HFFc6 (cell line): Measurements from ENCODE around the gene CHN1. TPM values are rescaled to one million over a fixed set of nuclear protein-coding genes. Genes with fewer than 3 reads are reported as not detected.
A peak's percentile ranks its signal among the peaks of the same experiment; 100 is the strongest.

Experiments used
- DNase-seq: peaks from one replicate; pipeline ENCODE4 v3.0.0-alpha.2; 2018
- H3K27ac Mint-ChIP-seq: 2 replicates; pipeline ENCODE4 v1.8.0; 2020; ENCODE audit warnings: mild to moderate bottlenecking, mixed read lengths
- H3K27me3 Mint-ChIP-seq: 2 replicates; pipeline ENCODE4 v1.8.0; 2021; ENCODE audit warnings: mild to moderate bottlenecking, moderate library complexity, mixed read lengths; ENCODE audit not compliant: insufficient read depth
- H3K36me3 Mint-ChIP-seq: 2 replicates; pipeline ENCODE4 v1.8.0; 2021; ENCODE audit warnings: low read depth, mixed read lengths
- H3K4me1 Mint-ChIP-seq: 2 replicates; pipeline ENCODE4 v1.8.0; 2020; ENCODE audit warnings: low read depth, mixed read lengths
- H3K4me3 Mint-ChIP-seq: 2 replicates; pipeline ENCODE4 v1.8.0; 2020; ENCODE audit warnings: mild to moderate bottlenecking, moderate library complexity, mixed read lengths
- H3K9me3 Mint-ChIP-seq: 2 replicates; pipeline ENCODE4 v1.8.0; 2020; ENCODE audit warnings: mild to moderate bottlenecking, mixed read lengths
- CTCF ChIP-seq: fragments of 200-600 bp; sonication (generic); IDR thresholded peaks from 2 replicates; pipeline ENCODE4 v1.5.0; 2021; ENCODE audit warnings: antibody characterized with exemption, mild to moderate bottlenecking
- total RNA-seq, 6 experiments: library from RNA; stranded (reverse); fragmentation: NEBNext Ultra II Directional; extraction: Animal tissue kit (Norgen Biotek cat#: 25700); gene quantifications; 2 replicates in 1 of 6; 3 replicates in 5 of 6; pipeline ENCODE4 v1.2.3, GENCODE V29; 2021

CHN1 gene
- total RNA-seq, 6 experiments from 2014 or later = 85.5 to 104 (median 97.2) TPM

DNA sequence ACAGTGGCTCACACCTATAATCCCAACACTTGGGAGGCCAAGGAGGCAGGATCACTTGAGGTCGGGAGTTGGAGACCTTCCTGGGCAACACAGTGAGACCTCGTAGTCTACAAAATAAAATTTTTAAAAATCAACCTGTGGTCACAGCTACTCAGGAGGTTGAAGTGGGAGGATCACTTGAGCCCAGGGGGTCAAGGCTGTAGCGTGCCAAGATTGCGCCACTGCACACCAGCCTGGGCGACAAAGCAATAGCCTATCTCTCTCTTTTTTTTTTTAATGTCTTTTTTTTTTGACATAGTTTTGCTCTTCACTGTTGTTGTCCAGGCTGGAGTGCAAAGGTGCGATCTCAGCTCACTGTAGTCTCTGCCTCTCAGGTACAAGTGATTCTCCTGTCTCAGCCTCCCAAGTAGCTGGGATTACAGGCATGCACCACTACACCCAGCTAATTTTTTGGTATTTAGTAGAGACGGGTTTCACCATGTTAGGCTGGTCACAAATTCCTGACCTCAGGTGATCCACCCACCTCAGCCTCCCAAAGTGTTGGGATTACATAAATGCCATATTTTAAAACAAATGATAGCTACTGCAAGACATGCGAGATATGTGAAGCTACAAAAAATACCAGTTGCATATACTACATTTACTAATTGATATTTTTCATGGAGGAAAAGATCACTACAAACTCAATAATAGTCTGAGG lies 55.0 kb downstream of the CHN1 start:
- Mint-ChIP-seq H3K27me3 (peaks cover 1% of the 10 kb centered on the region; the same call in 1 of the 2 replicates), H3K4me3 (no peak overlapping the region), H3K9me3 (no peaks in the 10 kb centered on the region), H3K4me1 (peaks cover 35% of the 10 kb centered on the region), H3K36me3 (no peaks in the 10 kb centered on the region), H3K27ac (no peak overlapping the region)
- DNase-seq = no peak
- no peak for TF ChIP-seq CTCF

- TF ChIP-seq CTCF = no peak
- Mint-ChIP-seq H3K27me3 (no peaks in the 10 kb centered on the region), H3K27ac (no peak overlapping the region), H3K4me1 (peaks cover 12% of the 10 kb centered on the region), H3K36me3 (no peaks in the 10 kb centered on the region; the same call in 1 of the 2 replicates), H3K4me3 (no peak overlapping the region), H3K9me3 (no peaks in the 10 kb centered on the region)
- no peak for DNase-seq
Observed at GRCh38 chr2:174945601-174946260, 59.5 kb downstream of the CHN1 start.

DNA sequence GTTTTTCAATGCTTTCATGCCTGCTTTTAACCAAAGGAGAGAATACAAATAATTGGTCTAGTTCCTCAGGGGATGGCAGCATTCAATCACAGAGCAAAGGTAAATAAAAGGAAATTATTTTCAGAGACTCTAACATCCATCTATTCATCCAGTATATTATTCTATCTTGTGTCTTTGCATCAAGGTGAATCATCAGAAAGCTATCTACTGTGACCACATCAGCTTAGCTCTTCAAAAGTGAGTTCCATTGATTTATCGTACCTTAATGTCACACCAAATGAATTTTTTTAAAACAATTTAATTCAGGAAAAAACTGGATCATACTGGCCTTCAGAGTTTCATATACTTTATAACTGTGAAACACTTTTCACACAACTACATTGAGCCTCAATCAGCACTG lies 66.1 kb downstream of the CHN1 start:
- TF ChIP-seq CTCF = no peak
- Mint-ChIP-seq H3K4me1 (peaks cover 10% of the 10 kb centered on the region), H3K27ac (peak overlapping the region; percentile 29; the same call in 1 of the 2 replicates), H3K4me3 (peak overlapping the region; percentile 58; the same call in 1 of the 2 replicates), H3K36me3 (no peaks in the 10 kb centered on the region; the same call in 1 of the 2 replicates), H3K9me3 (no peaks in the 10 kb centered on the region), H3K27me3 (no peaks in the 10 kb centered on the region)
- DNase-seq = peak; percentile 54

- H3K9me3 Mint-ChIP-seq = no peaks in the 10 kb centered on the region
- H3K4me3 Mint-ChIP-seq = no peak overlapping the region
- H3K27me3 Mint-ChIP-seq = no peaks in the 10 kb centered on the region
- H3K27ac Mint-ChIP-seq = no peak overlapping the region
- peaks cover 8% of the 10 kb centered on the region for H3K4me1 Mint-ChIP-seq
- H3K36me3 Mint-ChIP-seq = no peaks in the 10 kb centered on the region
- no peak for TF ChIP-seq CTCF
- peak; percentile 22 for DNase-seq
Observed at GRCh38 chr2:174931724-174932123, 73.5 kb downstream of the CHN1 start.

GRCh38 chr2:174929786-174930185 lies 75.4 kb downstream of the CHN1 start:
- no peak for TF ChIP-seq CTCF

More at GRCh38 chr2:174929786-174930185, 75.4 kb downstream of the CHN1 start:
- Mint-ChIP-seq H3K36me3 (no peaks in the 10 kb centered on the region), H3K9me3 (no peaks in the 10 kb centered on the region), H3K4me1 (peaks cover 8% of the 10 kb centered on the region), H3K4me3 (no peak overlapping the region), H3K27ac (no peak overlapping the region), H3K27me3 (no peaks in the 10 kb centered on the region)
- no peak for DNase-seq
